OCI-LY1 (cell line): Measurements from ENCODE around the gene LIMS1.

Source experiments
- H2AFZ ChIP-seq: fragments of 200-600 bp; sonication (generic), shearing (Covaris generic); 2 replicates; pipeline ENCODE4 v1.6.0; 2014; ENCODE audit warnings: antibody characterized with exemption, mild to moderate bottlenecking, low read length
- H3F3A ChIP-seq: fragments of 200-600 bp; sonication (generic), shearing (Covaris generic); 2 replicates; pipeline ENCODE4 v1.6.0; 2014; ENCODE audit warnings: mild to moderate bottlenecking, antibody characterized with exemption, low read length, moderate library complexity; ENCODE audit not compliant: insufficient read depth
- H3K27ac ChIP-seq: fragments of 200-600 bp; sonication (generic); 2 replicates; pipeline ENCODE4 v1.5.1; 2014; ENCODE audit warnings: low read length, mixed run types, mild to moderate bottlenecking, low read depth; ENCODE audit not compliant: poor library complexity, severe bottlenecking
- H3K27me3 ChIP-seq: fragments of 200-600 bp; sonication (generic); 2 replicates; pipeline ENCODE4 v1.6.0; 2014; ENCODE audit warnings: antibody characterized with exemption, mild to moderate bottlenecking, low read length, moderate library complexity; ENCODE audit not compliant: insufficient read depth
- H3K36me3 ChIP-seq: fragments of 200-600 bp; sonication (generic); 2 replicates; pipeline ENCODE4 v1.6.1; 2014; ENCODE audit warnings: mild to moderate bottlenecking, antibody characterized with exemption, low read length, moderate library complexity, mixed read lengths; ENCODE audit not compliant: insufficient read depth
- H3K4me1 ChIP-seq: fragments of 200-600 bp; sonication (generic); 2 replicates; pipeline ENCODE4 v1.5.1; 2014; ENCODE audit warnings: mild to moderate bottlenecking, low read length, moderate library complexity; ENCODE audit not compliant: insufficient read depth, severe bottlenecking
- H3K4me2 ChIP-seq: fragments of 200-600 bp; sonication (generic), shearing (Covaris generic); 2 replicates; pipeline ENCODE4 v1.6.1; 2014; ENCODE audit warnings: low read length
- H3K4me3 ChIP-seq: fragments of 200-600 bp; sonication (generic); 2 replicates; pipeline ENCODE4 v1.5.1; 2014; ENCODE audit warnings: low read length, low read depth, mild to moderate bottlenecking, mixed read lengths; ENCODE audit not compliant: poor library complexity, severe bottlenecking
- H3K79me2 ChIP-seq: fragments of 200-600 bp; shearing (Covaris generic); 2 replicates; pipeline ENCODE4 v1.6.1; 2016; ENCODE audit warnings: mixed run types, low read length, mixed read lengths; ENCODE audit not compliant: insufficient read depth
- H3K9ac ChIP-seq: fragments of 200-600 bp; sonication (generic), shearing (Covaris generic); 2 replicates; pipeline ENCODE4 v1.6.1; 2014; ENCODE audit warnings: mild to moderate bottlenecking, low read length, mixed read lengths
- H3K9me2 ChIP-seq: fragments of 200-600 bp; sonication (generic), shearing (Covaris generic); 2 replicates; pipeline ENCODE4 v1.6.1; 2014; ENCODE audit warnings: low read depth, mild to moderate bottlenecking, low read length, mixed read lengths
- H3K9me3 ChIP-seq: fragments of 200-600 bp; shearing (Covaris generic); 2 replicates; pipeline ENCODE4 v1.6.1; 2014; ENCODE audit warnings: low read length, mixed read lengths
- H4K20me1 ChIP-seq: fragments of 200-600 bp; sonication (generic), shearing (Covaris generic); 2 replicates; pipeline ENCODE4 v1.6.0; 2016; ENCODE audit warnings: mild to moderate bottlenecking, low read length; ENCODE audit not compliant: insufficient read depth
- EZH2 ChIP-seq: fragments of 200-600 bp; sonication (generic), shearing (Covaris generic); IDR thresholded peaks from 2 replicates; pipeline ENCODE4 v1.8.0; 2017; ENCODE audit warnings: borderline replicate concordance, mixed run types, mild to moderate bottlenecking, antibody characterized with exemption, low read length, moderate library complexity, mixed read lengths
- TF ChIP-seq, protein P1 (sequence below): fragments of 200-600 bp; sonication (generic), shearing (Covaris generic); IDR thresholded peaks from 2 replicates; pipeline ENCODE4 v1.5.1; 2017; ENCODE audit warnings: mild to moderate bottlenecking, antibody characterized with exemption, low read length, moderate library complexity, mixed read lengths

Gene LIMS1

DNA sequence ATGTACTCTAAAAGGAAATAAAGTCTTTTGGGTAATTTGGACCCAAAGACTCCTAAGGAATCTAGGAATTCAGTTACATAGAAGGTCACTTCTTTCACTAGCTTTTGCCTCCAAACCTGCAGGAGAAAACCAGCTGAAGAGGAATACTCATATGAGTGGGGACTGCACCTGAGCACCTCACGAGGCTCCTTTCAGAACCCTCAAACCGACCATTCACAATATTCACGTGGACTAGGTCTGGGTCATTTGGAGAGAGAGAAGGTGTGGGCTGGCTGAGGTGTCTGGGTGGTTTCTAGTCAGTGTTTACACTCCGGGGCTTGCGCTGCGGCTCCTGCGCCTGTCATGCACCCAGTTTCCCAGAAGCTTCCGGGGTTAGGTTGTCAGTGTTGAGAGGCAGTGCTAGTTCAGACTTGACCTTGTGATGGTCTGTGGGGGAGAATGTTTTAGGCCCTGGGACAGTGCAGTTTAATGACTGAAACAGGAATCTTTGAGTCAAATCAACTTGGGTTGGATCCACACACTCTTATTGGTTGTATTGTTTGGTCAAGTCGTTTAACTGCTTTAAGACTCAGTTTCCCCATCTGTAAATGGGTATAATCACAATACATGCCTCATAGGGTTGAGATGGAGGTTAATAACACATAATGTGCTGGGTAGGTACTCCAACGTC, 78.4 kb downstream of the LIMS1 start:
- H3K9ac ChIP-seq, result peak overlapping the region; percentile 40; the same call in 1 of the 2 replicates
- no peaks in the 10 kb centered on the region for H4K20me1 ChIP-seq
- no peaks in the 10 kb centered on the region for H3K9me2 ChIP-seq
- H3K79me2 ChIP-seq, result no peaks in the 10 kb centered on the region
- H3K4me1 ChIP-seq, result peaks cover 96% of the 10 kb centered on the region
- H3F3A ChIP-seq, result 0 out of 2 replicates have a peak, but pooled peaks cover 3% of the 10 kb centered on the region
- H3K27ac ChIP-seq, result peak overlapping the region; percentile 89
- no peaks in the 10 kb centered on the region for H3K27me3 ChIP-seq
- no peak for TF ChIP-seq EZH2
- TF ChIP-seq, protein P1, sequence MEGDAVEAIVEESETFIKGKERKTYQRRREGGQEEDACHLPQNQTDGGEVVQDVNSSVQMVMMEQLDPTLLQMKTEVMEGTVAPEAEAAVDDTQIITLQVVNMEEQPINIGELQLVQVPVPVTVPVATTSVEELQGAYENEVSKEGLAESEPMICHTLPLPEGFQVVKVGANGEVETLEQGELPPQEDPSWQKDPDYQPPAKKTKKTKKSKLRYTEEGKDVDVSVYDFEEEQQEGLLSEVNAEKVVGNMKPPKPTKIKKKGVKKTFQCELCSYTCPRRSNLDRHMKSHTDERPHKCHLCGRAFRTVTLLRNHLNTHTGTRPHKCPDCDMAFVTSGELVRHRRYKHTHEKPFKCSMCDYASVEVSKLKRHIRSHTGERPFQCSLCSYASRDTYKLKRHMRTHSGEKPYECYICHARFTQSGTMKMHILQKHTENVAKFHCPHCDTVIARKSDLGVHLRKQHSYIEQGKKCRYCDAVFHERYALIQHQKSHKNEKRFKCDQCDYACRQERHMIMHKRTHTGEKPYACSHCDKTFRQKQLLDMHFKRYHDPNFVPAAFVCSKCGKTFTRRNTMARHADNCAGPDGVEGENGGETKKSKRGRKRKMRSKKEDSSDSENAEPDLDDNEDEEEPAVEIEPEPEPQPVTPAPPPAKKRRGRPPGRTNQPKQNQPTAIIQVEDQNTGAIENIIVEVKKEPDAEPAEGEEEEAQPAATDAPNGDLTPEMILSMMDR, result no peak
- H3K36me3 ChIP-seq, result no peaks in the 10 kb centered on the region
- H2AFZ ChIP-seq, result no peak overlapping the region
- no peaks in the 10 kb centered on the region for H3K9me3 ChIP-seq
- H3K4me2 ChIP-seq, result peak overlapping the region; percentile 44
- peak overlapping the region; percentile 37 for H3K4me3 ChIP-seq

- H3K9me2 ChIP-seq, result no peaks in the 10 kb centered on the region
- no peak overlapping the region for H3K4me3 ChIP-seq
- H3K27me3 ChIP-seq, result no peaks in the 10 kb centered on the region
- no peaks in the 10 kb centered on the region for H3K36me3 ChIP-seq
- TF ChIP-seq, protein P1, result no peak
- no peak for TF ChIP-seq EZH2
- no peak overlapping the region; the same call in 1 of the 2 replicates for H3K4me2 ChIP-seq
- no peaks in the 10 kb centered on the region for H3K79me2 ChIP-seq
- no peak overlapping the region for H2AFZ ChIP-seq
- no peaks in the 10 kb centered on the region for H4K20me1 ChIP-seq
- H3F3A ChIP-seq, result 0 out of 2 replicates have a peak, but pooled peaks cover 3% of the 10 kb centered on the region
- peak overlapping the region; percentile 89 for H3K27ac ChIP-seq
- peak overlapping the region; percentile 11; the same call in 1 of the 2 replicates for H3K9ac ChIP-seq
- H3K9me3 ChIP-seq, result no peaks in the 10 kb centered on the region
- peaks cover 97% of the 10 kb centered on the region for H3K4me1 ChIP-seq
Measured at GRCh38 chr2:108613261-108614042, 79.2 kb downstream of the LIMS1 start.

DNA sequence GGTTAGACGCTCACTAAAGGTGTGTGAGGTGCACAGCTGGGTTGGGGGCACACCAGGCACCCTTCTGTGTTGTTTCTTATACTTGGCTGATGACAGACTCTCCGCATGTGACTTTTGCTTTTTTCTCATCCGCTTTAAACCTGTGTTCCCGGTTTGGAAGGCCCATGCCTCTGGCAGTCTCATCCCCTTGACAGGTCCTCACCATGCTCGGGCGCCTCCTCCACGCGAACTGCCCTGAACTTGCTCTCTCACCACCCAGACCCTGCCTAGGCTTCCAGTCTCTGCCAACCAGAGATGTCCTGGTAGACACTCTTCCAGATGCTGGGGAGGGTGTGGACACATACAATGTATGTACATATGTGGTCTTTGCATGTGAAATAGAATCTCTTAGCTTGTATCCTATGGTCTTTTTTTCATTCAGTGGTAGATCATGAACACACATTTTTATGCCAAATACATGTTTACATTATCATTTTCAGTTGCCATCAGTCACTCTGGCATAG, 79.8 kb downstream of the LIMS1 start:
- Histone ChIP-seq H3K4me2 (no peak overlapping the region; the same call in 1 of the 2 replicates), H3K9me3 (no peaks in the 10 kb centered on the region), H3K27ac (peak overlapping the region; percentile 89), H3K36me3 (no peaks in the 10 kb centered on the region), H3K4me1 (peaks cover 97% of the 10 kb centered on the region), H3K4me3 (no peak overlapping the region), H3F3A (0 out of 2 replicates have a peak, but pooled peaks cover 3% of the 10 kb centered on the region), H3K79me2 (no peaks in the 10 kb centered on the region), H2AFZ (no peak overlapping the region), H3K9ac (peak overlapping the region; percentile 11; the same call in 1 of the 2 replicates), H3K27me3 (no peaks in the 10 kb centered on the region), H4K20me1 (no peaks in the 10 kb centered on the region), H3K9me2 (no peaks in the 10 kb centered on the region)
- TF ChIP-seq, protein P1, result no peak
- no peak for TF ChIP-seq EZH2
